Medulla oblongata (tissue), 1 donor: ENCODE measurements around the gene HMGXB3.

Experiments used
- DNase-seq: peaks from one replicate; pipeline ENCODE4 v3.0.0-alpha.2; 2015; ENCODE audit errors: extremely low spot score

The HMGXB3 gene

GRCh38 chr5:149990518-149991376, 9.8 kb upstream of the HMGXB3 start:
- DNase-seq: peak; percentile 92

- DNase-seq: no peak
Measured at GRCh38 chr5:149993471-149993870, 7.1 kb upstream of the HMGXB3 start.

DNA sequence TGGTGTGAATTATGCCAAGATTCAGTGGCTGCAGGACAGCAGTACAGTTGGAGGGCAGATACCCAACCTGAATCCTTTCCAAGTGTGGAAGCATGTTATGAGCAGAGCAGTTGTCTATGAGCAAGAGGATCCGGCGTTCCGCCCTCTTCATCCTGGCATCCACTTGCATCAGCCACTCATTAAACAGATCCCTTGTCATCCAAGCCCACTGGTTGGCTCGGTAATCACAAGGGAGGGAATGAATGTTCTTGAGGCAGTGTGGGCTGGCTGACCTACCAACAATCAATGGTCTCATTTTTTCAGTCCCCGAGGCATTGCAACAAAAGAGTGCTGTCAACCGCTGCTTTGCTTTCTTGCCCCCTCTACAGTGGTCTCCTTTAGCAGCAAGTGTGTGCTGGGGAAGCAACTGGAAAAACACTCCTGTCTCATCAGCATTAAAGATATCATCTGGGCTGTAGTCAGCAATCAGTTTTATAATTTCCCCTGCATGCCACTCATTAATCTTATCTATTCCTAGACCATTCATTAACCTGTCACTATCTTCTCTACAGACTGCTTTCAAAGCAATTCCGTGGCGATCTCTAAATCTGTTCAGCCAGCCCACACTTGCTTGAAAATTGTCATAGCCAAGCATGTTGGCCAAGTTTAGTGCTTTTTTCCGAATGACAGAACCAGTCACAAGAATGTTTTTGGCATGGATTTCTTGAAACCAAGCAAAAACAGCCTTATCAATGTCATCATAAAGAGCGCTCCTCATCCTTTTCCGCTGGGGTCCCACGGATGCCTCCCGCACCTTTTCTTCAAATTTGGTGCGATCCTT, 4.9 kb upstream of the HMGXB3 start:
- peak; percentile 78 for DNase-seq

GRCh38 chr5:149996205-149996890, 4.2 kb upstream of the HMGXB3 start:
- DNase-seq: no peak

DNA sequence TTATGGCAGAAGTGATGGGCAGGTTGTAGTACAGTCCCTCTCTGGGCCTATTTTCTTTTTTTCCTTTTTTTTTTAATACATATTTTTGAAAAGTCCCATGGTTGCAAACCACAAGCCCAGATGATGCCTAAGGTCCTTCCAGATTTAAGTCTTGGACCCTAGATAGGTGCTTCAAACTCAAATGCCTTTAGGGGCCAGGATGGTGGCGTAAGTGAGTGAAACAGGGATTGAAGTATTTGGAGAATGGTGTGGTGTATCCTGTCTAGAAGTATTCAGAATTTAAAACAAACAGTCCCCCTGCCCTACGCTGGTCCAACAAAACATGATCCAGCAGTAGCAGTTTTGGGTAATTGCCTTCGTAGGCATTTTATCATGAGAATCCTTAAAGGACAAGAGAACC, 2.3 kb upstream of the HMGXB3 start:
- DNase-seq: no peak

GRCh38 chr5:149999359-149999758, 1.2 kb upstream of the HMGXB3 start:
- DNase-seq: no peak

DNA sequence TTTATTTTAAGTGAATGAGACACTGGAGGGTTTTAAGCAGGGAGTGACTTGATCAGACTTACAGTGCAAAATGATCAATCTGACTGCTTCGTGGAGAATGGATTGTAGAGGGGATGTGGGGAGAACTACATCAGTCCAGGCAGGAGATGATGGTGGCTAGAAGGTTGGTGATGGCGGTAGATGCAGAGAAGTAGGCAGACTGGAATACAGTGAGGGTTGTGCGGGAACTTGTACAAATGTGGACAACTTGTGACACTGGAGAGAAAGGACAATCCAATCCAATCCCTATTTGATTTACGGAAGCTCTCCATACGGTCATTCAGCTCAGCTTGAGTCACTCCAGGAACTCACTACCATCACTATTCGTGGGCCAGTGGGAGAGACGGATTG, 678 bp upstream of the HMGXB3 start:
- DNase-seq: no peak

GRCh38 chr5:150000990-150001659, 586 bp downstream of the HMGXB3 start:
- no peak for DNase-seq

DNA sequence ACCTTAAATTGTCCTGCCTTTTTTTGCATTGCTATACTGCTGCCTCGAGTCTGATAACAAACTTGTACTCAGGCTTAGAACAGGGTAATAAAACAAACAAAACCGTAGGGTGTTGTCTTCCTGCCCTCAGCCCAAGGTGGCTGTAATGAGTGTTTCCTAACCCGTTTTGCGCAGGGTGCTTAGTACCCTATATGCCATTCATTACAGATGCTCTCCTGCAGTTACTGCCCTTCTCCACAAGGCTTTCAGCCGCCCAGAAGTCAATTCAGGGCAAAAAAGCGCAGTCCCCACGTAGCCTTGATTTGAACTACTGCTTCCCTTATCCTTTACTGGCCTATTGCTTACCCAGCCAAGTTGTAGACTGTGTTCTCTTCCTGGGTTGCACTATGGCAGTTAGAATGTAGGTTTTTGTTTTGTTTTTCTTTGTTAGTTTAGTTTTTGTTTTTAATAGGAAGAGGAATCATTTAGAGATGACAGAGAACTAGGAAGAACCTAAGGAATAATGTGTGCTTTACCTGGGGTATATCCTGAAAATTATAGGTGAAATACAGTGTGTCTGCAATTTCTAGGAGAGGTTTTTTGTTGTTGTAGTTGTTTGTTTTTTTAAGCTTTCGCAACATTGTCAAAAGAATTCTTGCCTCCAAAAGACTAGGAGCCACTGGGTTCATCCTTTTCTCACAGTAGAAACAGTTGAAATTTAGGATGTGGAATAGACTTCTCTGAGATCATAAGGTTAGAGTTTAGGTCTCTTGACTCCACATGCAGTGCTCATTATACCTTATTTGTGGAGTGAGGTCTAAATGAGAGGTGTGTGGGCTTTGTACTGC, 1.3 kb downstream of the HMGXB3 start:
- DNase-seq: peak; percentile 63

GRCh38 chr5:150006318-150006717, 5.8 kb downstream of the HMGXB3 start:
- DNase-seq: no peak

DNA sequence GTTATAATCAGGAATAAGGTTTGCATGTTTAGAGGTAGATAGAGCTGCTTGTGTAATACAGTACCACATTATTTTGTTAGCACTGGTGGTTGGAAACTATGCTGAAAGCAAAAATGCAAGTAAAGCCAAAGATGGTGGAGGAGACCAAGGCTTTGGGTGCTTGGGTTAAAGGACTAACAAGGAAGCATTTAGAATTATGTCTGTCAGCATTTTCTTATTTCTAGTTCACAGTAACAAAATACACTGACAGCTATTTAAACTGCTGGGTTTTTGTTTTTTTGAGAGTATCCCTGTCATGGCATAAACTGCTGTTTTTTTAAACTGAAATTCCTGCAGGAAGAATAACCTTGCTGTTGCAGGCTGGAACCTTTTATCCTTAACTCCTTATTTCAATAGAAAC, 6.5 kb downstream of the HMGXB3 start:
- no peak for DNase-seq

GRCh38 chr5:150009671-150010387, 9.3 kb downstream of the HMGXB3 start:
- DNase-seq: no peak

DNA sequence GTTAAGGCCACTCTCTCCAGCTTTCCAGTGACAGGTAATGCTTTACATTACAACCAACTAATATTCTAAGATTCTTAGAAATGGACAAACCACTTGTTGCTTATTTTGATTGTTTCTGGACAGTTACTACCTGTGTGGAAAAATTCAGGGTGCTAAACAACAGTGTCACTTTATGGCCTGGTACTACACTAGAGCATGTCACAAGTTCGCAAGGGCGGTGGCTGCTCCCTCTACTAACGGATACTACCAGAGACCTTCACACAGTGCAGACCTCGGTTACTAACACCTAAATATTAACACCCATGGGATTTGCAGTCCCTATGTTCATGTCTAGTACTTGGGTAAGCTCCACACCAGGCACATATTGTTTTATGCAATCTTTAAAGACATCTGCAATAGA, 13.4 kb downstream of the HMGXB3 start:
- no peak for DNase-seq

DNA sequence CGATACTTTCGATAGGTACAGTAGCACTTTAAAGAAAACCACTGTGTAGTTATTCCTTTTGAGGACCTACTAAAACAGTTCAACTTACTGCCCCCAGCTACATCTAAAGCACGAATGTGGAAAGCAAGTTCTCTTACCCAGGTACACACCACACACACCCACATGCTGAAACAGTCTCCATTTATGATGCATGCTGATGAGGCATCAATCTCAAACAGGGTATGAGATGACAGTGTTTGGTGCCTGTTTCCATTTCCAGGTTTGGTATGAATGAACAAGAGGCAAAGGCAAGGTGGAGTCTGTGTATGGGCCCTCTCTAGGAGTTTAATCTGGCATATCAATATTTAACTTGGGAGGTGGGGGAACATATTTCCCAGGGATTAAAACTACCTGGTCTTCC, 13.9 kb downstream of the HMGXB3 start:
- DNase-seq: no peak

DNA sequence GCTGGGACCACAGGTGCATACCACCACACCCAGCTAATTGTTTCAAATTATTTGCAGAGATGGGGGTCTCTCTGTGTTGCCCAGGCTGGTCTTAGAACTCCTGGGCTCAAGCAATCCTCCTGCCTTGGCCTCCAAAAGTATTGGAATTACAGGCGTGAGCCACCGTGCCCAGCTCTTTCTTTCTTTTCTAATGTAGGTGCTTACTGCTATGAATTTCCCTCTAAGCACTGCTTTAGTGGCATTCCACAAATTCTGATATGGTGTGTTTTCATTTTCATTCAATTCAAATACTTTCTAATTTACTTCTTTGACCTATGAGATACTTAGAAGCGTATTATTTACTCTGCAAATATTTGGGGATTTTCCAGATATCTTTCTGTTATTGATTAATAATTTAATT, 14.9 kb downstream of the HMGXB3 start:
- no peak for DNase-seq

- DNase-seq: no peak
Measured at GRCh38 chr5:150016537-150016936, 16.0 kb downstream of the HMGXB3 start.

- DNase-seq: no peak
Measured at GRCh38 chr5:150017226-150018005, 16.9 kb downstream of the HMGXB3 start.

- DNase-seq: no peak
Measured at GRCh38 chr5:150020249-150020648, 19.7 kb downstream of the HMGXB3 start.

DNA sequence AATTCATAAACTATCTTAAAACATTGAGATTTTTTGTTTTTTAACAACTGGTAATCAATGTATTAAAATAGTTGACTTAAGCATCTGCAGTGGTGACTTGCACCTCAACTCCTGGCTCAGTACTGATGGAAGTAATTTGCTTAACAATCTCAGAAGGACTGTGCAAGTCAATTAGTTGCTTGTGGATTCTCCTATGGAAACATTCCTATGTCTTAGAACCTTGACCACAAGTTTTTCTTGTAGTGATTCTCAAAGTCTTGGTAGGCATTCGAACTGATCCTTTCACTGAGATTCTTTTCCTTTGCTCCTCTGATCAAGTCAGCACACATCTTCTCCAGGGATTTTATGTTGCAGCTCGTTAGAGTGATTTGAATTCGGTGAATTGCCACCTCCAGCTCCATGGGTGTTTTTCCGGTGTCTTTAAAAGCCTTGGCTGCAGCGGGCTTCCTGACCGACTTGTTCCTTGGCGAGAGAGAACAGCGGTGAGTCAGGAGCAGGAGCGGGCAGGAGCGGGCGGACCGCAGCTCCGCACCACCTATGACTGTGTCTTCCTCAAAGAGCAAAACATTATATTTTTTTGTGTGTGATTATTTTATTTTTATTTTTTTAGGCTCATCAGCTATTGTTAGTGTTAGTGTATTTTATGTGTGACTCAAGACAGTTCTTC, 21.1 kb downstream of the HMGXB3 start:
- DNase-seq: no peak
